ENCODE results near the gene RBBP4.
A peak's percentile ranks its signal among the peaks of the same experiment; 100 is the strongest.
"Not testable (repeated sequence)": the region's sequence is repeated elsewhere in the genome, so short reads cannot be mapped to it uniquely, and the experiment has no call there.

The RBBP4 gene

DNA sequence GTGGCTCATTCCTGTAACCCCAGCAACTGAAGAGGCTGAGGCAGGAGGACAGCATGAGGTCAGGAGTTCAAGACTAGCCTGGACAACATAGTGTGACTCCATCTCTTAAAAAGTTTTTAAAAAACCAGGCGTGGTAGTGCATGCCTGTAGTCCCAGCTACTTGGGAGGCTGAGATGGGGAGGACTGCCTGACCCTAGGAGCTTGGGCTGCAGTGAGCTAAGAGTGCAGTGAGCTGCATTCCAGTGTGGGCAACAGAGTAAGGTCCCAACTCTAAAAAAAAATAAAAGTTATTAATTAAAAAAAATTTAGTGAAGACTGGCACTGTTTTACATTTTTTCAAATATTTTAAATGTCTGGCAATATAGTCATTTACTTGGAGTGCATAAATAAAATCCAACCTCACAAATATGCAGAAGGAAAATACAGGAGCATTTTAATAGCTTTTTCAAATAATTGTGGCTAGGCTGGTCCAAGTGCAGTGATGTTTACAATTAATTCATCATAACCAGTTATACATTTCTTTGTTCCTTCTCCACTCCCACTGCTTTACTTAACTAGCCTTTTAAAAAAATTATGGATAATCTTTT is 11.4 kb upstream of the RBBP4 start:
- DNase-seq = no peak

DNA sequence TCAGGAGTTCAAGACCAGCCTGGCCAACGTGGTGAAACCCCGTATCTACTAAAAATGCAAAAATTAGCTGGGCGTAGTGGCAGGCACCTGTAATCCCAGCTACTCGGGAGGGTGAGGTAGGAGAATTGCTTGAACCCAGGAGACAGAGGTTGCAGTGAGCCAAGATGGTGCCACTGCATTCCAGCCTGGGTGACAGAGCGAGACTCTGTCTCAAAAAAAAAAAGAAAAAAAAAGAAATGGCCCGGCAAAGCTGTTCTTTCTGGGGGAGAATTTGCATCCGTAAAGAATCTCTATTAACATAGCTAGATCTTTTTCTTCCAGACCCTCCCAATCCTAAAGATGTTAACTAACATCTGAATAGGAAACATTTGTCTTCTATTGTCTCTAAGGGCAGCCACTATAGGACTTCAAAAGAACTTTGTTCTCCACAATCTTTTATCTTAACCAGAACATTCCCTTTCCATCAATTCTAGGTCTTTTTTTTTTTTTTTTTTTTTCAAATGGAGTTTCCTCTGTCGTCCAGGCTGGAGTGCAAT is 8.6 kb upstream of the RBBP4 start:
- DNase-seq = not testable (repeated sequence)

DNA sequence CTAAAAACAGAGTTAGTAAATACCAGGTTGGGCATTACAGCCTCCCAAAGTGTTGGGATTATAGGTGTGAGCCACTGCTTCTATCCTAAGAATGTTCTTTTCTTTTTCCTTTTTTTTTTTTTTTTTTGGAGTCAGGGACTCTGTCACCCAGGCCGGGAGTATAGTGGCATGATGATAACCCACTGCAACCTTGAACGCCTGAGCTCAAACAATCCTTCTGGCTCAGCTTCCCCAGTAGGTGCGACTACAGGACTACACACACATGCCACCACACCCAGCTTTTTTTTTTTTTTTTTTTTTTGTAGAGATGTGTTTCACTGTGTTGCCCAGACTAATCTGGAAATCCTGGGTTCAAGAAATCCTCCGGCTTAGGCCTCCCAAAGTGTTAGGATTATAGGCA is 6.6 kb upstream of the RBBP4 start:
- no peak for DNase-seq

DNA sequence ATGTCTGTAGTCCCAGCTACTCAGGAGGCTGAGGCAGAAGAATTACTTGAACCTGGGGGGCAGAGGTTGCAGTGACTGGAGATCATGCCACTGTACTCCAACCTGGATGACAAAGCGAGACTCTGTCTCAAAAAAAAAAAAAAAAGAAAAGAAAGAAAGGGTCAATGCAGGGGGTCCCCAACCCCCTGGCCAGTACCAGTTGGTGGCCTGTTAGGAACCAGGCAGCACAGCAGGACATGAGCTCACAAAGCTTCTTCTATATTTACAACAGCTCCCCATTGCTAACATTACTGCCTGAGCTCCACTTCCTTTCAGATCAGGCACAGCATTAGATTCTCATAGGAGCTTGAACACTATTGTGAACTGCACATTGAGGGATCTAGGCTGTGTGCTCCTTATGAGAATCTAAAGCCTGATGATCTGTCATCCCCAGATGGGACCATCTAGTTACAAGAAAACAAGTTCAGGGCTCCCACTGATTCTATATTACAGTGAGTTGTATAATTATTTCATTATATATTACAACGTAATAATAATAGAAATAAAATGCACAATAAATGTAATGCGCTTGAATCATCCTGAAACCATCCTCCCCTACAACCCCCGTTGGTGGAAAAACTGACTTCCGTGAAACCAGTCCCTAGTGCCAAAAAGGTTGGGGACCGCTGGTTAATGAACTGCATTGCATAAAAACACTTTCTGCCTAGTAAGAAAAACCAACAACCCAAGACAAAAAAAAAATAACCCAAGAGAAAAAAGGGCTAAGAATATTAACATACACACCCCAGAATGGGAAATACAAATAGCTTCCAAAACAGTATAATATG is 3.5 kb upstream of the RBBP4 start:
- DNase-seq = peak in 1 of 5 experiments; percentile 30

- DNase-seq = peak; percentile 65 to 97 (median 86)
Observed at GRCh38 chr1:32650248-32650751, 708 bp upstream of the RBBP4 start, which contains the start of gene ZBTB8OS. Gene ZBTB8OS (minus strand): TSS chr1:32650550. CDS start chr1:32650529, 21 bp downstream.

GRCh38 chr1:32651461-32652073 is 559 bp downstream of the RBBP4 start:
- no peak for DNase-seq

DNA sequence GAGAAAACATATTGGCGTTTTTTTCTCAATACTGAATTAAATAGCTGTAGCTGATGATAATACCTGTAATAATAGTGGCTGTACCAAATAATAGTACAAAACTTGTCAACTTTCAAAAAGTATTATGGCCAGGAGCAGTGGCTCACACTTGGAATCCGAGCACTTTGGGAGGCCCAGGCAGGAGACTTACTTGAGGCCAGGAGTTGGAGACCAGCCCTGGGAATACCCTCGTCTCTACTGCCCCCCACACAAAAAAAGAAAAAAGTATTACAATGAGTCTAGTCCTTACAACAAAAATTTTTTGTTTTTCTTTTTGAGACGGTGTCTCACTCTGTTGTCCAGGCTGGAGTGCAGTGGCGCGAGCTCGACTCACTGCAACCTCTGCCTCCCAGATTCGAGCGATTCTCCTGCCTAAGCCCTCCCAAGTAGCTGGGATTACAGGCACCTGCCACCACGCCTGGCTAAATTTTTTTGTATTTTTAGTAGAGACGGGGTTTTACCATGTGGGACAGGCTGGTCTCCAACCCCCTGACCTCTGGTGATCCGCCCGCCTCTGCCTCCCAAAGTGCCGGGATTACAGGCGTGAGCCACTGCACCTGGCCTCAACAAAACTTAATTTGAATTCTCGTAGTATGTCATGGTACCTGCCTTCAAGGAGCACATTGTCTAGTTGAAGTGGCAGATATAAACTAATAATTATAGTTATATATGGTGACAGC is 1.4 kb downstream of the RBBP4 start:
- no peak for DNase-seq

- DNase-seq = no peak
Observed at GRCh38 chr1:32659581-32659980, 8.6 kb downstream of the RBBP4 start.

DNA sequence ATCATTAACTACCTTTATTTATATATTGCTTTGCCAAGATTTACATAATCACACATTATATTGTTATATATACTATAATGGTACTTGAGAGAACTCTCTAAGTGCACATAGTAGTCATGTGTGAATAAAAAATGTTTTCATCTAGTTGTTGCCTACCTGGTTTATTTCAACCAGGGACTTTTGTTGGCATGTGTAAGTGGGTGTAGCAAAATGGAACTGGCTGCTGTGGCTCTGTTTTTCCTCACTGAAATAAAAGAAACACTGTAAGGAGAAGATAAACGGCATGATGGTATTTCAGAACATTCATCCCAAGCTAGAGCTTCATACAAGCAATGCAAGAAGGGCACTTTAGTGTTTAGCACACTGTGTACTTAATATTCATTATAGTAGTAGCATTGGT is 14.9 kb downstream of the RBBP4 start:
- no peak for DNase-seq

DNA sequence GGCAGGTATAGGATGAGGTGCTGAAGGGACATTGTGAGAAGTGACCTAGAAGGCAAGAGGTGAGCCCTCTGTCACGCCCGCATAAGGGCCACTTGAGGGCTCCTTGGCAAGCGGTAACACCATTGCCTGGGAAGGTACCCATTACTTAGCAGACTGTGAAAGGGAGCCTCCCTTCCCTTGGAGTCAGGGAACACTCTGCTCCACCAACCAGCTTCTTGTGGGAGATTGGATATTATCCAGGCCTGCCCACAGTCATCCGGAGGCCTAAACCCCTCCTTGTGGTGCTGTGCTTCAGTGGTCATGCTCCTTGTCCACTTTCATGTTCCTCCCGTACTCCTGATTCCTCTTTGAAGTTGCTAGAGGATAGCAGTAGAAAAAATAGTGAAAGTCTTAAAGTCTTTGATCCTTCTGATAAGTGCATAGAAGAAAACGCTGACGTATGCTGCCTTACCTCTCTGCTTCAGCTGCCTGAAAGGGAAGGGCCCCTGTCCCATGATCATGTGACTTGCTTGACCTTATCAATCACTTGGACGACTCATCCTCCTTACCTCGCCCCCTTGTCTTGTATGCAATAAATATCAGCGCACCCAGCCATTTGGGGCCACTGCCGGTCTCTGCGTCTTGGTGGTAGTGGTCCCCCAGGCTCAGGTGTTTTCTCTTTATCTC is 16.0 kb downstream of the RBBP4 start:
- no peak for DNase-seq

GRCh38 chr1:32668716-32669115 is 17.7 kb downstream of the RBBP4 start:
- DNase-seq = not testable (repeated sequence)

GRCh38 chr1:32676945-32677344 is 25.9 kb downstream of the RBBP4 start:
- no peak for DNase-seq

DNA sequence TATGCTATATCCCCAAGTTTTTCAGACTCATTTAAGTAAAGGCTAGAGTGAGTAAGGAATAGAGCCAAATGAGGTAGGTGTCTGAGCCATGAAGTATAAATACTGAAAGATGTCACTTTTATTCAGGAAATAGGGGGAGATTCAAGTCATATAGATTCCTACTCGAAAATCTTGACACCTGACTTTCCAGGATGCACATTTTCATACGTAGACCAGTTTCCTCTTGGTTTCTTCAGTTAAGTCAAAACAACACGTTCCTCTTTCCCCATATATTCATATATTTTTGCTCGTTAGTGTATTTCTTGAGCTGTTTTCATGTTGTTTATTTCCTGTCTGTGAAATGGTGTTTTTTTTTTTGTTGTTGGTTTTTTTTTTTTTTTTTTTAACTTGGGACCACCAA is 29.0 kb downstream of the RBBP4 start:
- DNase-seq = not testable (repeated sequence)

- DNase-seq = no peak
Observed at GRCh38 chr1:32680642-32681041, 29.6 kb downstream of the RBBP4 start.

- no peak for DNase-seq
Observed at GRCh38 chr1:32681509-32681908, 30.5 kb downstream of the RBBP4 start.

DNA sequence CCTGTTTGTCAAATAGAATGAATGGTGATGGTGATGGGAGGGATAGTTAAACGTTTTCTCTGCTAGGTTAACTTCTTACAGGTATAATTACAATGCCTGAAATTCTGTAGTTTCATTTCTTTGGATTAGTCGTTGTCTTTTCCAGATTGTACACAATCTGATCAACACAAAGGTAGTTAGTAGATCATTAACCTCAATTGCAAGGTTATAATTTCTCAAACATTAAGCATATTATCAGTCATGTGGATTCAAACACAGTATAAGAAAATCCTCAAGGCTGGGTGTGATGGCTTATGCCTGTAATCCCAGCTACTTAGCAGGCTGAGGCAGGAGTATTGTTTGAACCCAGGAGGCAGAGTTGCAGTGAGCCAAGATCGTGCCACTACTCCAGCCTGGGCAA is 31.0 kb downstream of the RBBP4 start:
- DNase-seq = no peak

DNA sequence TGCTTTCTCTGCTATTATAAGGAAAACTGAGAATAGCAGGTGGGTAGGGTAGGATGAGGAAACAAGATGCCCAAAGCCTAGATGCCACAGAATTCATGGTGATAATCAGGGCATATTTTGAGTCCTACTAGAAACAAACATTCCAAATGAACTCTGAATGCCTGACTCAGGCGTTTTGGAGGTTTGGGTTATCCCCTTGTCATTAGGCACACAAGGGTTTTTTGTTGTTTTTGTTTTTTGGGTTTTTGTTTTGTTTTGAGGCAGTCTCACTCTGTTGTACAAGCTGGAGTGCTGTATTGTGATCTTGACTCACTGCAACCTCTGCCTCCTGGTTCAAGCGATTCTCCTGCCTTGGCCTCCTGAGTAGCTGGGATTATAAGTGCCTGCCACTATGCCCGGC is 32.4 kb downstream of the RBBP4 start:
- no peak for DNase-seq

DNA sequence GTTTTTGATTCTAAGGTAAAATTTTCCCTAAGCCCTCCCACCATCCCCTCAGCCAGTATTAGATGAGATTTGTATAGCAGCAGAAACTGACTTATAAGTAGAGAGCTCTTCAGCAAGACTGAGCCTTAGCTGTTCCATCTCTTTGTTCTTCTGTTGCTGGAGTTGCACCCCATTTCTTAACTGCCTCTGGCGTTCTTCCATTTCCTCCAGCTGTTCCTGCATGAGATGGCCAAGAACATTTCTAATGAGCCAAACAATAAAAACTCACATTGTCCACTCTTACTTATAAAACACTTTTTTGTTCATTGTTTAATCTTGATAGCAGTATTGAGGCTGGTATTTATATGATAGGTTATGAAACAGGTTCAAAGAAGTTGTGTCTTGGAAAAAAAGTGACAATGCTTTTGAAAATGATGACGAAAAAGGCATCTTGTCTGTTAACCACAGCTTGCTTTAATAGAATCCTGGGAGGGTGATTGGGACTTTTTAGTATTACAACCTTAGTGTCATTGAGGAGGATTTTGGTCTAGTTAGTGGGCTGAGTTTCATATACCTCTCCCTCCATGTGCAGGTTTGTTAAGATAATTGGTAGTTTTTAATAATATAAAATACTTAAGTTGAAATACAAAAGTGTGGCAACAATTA is 33.3 kb downstream of the RBBP4 start:
- no peak for DNase-seq

DNA sequence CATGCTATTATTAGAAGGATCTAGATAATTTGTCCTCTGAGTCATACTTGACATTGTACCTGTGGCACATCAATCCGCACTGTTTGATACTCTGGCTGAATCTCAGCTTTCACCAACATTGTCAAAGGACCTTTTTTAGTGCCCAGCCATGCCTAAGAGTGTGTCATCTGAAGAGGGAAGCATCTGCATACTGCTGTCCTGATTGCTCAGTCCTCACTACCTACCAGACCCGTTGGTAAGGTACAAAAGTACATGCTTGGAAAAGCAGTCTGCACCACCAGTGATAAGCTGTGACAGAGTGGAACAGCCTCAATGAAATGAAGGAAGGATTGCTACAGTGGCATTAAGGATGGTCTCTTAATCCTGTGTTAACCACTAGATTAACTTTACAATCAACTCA is 34.5 kb downstream of the RBBP4 start:
- no peak for DNase-seq

- no peak for DNase-seq
Observed at GRCh38 chr1:32686387-32686786, 35.4 kb downstream of the RBBP4 start.

- no peak for DNase-seq
Observed at GRCh38 chr1:32693455-32694174, 42.6 kb downstream of the RBBP4 start.

All from T-helper 2 cell (primary cell).